ENCODE measurements around the gene APBA2.
A peak's percentile ranks its signal among the peaks of the same experiment; 100 is the strongest.
"Not testable (repeated sequence)": the region's sequence is repeated elsewhere in the genome, so short reads cannot be mapped to it uniquely, and the experiment has no call there.

APBA2 gene

DNA sequence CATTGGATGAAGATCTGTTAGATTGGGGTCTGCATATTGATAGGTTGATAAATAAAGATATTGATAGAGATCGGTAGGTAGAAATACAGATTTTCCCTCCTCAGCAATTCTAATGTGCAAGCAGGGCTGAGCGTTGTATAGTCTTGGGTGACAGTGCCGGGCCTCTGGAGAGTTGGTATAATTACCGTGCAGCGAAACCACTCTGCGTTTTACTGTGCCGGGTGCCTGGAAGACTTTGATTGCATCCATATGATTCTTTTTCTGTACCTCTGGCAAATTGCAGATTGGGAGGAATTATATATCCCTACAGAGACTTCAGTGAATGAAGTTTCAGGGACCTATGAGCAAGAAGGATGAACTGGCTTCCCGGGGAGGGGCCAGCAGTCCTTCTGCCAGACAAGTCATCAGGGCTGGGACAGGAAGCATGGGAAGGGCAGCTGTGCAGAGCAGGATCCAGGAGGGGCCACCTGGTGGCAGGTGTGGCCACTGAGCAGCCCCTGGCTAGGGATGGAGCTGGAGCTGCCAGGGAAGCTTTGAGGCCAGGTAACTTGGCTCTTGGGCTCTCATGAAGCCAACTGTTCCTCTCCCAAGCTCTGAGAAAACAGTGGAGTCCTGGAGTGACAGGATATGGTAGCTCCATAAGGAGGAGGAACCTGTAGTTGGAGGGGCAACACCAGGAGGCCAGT lies 132.5 kb downstream of the APBA2 start:
- DNase-seq: peak; percentile 44

- DNase-seq: no peak
These were observed 133.5 kb downstream of the APBA2 start for GRCh38 chr15:29018995-29019976.

GRCh38 chr15:29021857-29022256 lies 136.1 kb downstream of the APBA2 start:
- no peak for DNase-seq

GRCh38 chr15:29024662-29025061 lies 138.9 kb downstream of the APBA2 start:
- no peak for DNase-seq

DNA sequence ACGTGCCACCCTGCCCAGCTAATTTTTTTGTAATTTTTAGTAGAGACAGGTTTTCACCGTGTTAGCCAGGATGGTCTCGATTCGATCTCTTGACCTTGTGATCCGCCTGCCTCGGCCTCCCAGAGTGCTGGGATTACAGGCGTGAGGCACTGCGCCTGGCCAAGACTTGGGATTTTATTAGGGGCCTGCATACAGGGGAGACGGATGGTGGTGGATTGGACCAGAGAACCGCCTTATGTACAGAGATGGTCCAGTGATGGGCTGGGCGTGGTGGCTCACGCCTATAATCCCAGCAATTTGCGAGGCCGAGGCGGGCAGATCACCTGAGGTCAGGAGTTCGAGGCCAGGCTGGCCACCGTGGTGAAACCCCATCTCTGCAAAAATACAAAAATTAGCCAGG lies 139.6 kb downstream of the APBA2 start:
- not testable (repeated sequence) for DNase-seq

DNA sequence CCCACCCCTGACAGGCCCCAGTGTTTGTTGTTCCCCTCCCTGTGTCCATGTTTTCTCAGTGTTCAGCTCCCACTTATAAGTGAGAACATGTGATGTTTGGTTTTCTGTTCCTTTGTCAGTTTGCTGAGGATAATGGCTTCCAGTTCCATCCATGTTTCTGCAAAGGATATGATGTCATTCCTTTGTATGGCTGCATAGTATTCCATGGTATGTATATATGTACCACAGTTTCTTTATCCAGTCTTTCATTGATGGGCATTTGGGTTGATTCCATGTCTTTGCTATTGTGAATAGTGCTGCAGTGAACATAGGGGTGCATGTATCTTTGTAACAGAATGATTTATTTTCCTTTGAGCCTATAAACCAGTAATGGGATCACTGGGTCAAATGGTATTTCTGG lies 142.4 kb downstream of the APBA2 start:
- DNase-seq: not testable (repeated sequence)

- DNase-seq: no peak
These were observed 143.9 kb downstream of the APBA2 start for GRCh38 chr15:29029651-29030195.

GRCh38 chr15:29031502-29032228 lies 145.9 kb downstream of the APBA2 start:
- no peak for DNase-seq

GRCh38 chr15:29032229-29032625 lies 146.5 kb downstream of the APBA2 start:
- DNase-seq: no peak

GRCh38 chr15:29032751-29033150 lies 147.0 kb downstream of the APBA2 start:
- DNase-seq: no peak

DNA sequence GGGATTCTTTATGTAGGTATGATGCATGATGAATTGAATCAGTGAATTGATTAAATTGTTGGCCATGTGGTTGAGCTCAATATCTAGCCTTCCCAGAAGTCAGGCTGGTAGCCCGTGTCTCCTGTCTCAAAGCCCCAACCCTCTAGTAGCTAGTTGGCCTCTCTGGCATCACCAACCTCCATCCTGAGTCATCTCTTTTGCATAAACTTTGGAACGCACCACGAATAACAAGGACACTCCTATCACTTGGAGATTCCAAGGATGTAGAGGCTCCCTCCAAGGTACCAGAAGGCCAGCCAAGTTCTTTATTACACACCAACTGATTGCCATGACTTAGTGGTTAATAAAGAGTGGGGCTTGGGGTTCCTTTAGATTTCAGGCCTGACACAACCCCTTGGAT lies 148.4 kb downstream of the APBA2 start:
- no peak for DNase-seq

DNA sequence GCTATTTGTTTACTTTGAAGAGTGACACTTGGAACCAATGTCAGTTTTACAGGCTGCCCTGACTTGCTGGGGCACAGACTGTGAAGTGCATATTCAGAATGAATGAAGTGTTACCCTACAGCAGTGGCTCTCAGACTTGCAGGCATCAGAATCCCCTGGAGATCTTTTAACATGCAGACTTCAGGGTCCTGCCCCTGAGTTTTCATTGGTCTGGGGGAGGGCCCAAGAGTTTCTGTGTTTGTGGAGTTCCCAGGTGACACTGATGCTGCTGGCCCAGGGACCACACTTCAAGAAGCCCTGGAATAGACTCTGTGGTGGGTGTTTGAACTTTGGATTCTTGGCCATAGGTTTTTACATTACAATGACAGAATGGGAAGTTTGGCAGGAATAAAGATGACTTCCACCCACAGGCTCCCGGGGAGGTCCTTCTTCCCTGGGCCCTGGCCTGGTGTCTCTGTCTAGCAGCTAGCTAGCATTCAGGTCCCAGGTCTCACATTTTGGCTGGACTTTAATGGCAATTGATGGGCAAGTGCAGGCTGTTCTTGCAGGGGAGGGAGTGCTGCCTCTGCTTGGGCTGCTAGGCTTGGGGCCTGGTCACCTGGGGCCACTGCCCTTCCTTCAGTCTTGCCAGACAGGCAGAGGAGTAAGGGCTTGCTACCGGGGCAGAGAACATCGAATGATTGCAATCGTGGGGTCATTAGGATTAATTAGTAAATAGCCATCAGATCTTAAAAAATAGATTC lies 149.0 kb downstream of the APBA2 start:
- no peak for DNase-seq

- DNase-seq: peak; percentile 53
These were observed 149.8 kb downstream of the APBA2 start for GRCh38 chr15:29035336-29036285.

DNA sequence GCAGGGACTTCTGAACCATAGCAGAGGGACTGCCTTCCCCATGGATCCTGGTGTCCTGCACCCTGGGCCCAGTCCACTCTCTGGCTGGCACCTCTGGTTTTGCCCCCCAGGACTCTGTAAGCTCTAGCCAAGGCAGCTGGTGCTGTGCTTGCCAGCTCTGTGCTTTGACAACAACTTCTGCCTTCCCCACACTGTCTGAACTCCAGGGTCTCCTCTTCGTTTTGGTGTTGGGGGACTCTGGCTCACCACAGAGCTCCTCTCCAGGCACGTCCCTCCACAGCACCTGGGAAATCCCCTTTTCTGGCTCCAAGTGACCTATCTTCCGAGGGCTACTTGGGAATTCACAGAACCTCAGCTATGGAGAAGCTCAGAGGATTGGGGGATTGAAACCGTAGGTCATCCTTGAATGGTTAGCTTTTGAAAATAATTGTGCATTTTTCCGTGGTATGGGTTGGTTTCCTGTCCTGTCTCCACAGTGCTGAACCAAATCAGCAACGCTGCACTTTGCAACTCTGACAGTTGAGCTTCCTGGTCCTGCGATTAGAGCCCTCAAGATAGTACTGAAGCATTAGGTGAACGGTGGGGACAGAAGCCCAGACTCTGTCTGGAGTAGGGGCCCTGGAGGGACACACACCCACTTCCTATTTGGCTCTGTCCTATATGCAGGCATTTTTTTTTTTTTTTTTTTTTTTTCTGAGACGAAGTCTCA lies 152.4 kb downstream of the APBA2 start:
- no peak for DNase-seq

GRCh38 chr15:29039466-29040369 lies 153.9 kb downstream of the APBA2 start:
- DNase-seq: no peak

DNA sequence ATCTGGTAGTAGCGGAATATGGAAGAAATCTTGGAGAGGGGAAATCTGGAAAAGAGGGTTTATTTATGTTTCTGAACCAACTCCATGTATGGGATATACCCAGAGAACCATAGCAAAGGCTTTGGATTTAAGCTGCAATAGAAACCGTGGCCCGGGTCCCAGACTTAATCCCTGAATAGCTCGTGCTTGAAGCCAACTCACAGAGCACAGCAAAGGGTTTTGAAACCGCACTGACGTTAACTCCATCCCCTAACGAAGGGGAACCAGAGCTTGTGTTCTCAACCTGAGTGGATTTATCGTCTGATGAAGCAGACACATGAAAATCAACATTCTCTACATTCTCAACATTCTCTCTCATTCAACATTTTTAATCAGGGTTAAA lies 154.6 kb downstream of the APBA2 start:
- no peak for DNase-seq

DNA sequence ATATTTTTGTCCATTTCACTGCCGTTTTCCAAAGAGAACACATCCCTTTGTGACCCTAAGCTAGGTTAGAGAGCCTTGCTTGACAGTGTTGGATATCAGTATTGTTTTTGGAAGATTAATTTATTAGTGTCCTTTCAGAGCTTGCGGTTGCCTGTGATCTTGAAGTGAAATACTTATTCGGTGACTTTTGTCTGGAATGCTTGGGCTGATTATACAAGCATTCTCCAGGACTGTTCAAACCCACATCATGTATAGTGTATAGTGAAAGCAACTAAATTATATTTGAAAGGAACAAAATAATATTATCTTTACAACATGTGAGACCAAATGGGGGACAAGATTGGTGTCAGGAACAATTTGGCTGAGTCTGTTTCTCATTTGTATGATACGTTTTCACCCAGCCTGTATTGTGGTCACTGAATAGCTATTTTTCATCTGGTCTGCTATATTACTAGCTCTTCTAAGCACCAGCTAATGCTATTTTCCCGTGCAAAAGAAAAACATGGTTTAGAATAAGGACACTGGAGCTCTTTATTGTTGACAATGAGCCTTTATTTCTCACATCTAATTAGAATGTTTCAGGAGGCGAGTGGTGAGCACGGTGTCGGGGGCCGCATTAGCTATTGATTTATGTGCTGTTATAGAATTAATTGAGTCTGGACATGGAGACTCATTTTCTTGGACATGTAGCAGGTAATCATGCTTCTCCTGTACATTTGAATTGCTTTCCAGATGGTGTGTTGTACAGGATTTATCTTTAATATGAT lies 158.1 kb downstream of the APBA2 start:
- no peak for DNase-seq

DNA sequence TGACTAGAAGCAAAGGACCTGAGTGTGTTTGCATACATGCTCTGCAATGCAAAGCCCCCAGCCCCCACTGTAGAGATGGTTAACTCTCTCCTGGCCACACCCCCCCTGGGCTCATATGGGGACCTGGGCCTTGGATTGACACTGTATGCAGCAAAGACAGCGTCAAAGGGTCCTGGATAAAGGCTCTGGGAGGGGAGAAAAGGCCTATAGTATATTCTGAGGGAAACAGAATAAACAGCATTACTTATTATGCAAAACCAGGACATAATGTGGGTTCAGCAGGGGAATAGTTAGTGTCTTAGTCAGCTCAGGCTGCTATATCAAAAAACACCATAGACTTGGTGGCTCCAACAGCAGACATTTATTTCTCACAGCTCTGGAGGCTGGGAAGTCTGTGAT lies 158.7 kb downstream of the APBA2 start:
- no peak for DNase-seq

DNA sequence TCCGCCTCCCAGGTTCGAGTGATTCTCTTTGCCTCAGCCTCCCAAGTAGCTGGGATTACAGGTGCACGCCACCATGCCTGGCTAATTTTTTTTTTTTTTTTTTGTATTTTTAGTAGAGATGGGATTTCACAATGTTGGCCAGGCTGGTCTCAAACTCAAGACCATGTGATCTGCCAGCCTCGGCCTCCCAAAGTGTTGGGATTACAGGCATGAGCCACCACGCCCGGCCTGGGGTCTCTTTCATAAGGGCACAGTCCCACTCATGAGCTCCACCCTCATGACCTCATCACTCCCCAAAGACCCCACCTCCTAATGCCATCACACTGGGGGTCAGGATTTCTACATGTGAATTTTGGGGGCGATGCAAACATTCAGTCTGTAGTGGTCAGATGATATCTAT lies 159.4 kb downstream of the APBA2 start:
- DNase-seq: not testable (repeated sequence)
